ENCODE measurements around the gene CD248. TPM values are rescaled to one million over a fixed set of nuclear protein-coding genes. Genes with fewer than 3 reads are reported as not detected.

CD248 gene
- total RNA-seq, 1 donor, result 99.1 TPM

GRCh38 chr11:66328031-66328301 is 11.1 kb upstream of the CD248 start:
- no peak for DNase-seq (ENCODE audit: low read depth)
- H3K4me3 ChIP-seq (ENCODE audit: low read depth, low read length), result no peak overlapping the region
- TF ChIP-seq CTCF (IDR thresholded peaks at IDR 0.05; ENCODE audit: insufficient read depth, low read length), result no peak

GRCh38 chr11:66327171-66328030 is 10.6 kb upstream of the CD248 start:
- peak; percentile 59 for DNase-seq (ENCODE audit: low read depth)
- TF ChIP-seq CTCF (IDR thresholded peaks at IDR 0.05; ENCODE audit: insufficient read depth, low read length), result peak; percentile 16
- H3K4me3 ChIP-seq (ENCODE audit: low read depth, low read length), result no peak overlapping the region

GRCh38 chr11:66326261-66327111 is 9.6 kb upstream of the CD248 start:
- no peak overlapping the region for H3K4me3 ChIP-seq (ENCODE audit: low read depth, low read length)
- no peak for TF ChIP-seq CTCF (IDR thresholded peaks at IDR 0.05; ENCODE audit: insufficient read depth, low read length)
- DNase-seq (ENCODE audit: low read depth), result peak; percentile 61

GRCh38 chr11:66325263-66325671 is 8.4 kb upstream of the CD248 start:
- DNase-seq (ENCODE audit: low read depth), result no peak
- H3K4me3 ChIP-seq (ENCODE audit: low read depth, low read length), result no peak overlapping the region
- no peak for TF ChIP-seq CTCF (IDR thresholded peaks at IDR 0.05; ENCODE audit: insufficient read depth, low read length)

GRCh38 chr11:66324664-66325063 is 7.8 kb upstream of the CD248 start:
- peak; percentile 58 for DNase-seq (ENCODE audit: low read depth)
- H3K4me3 ChIP-seq (ENCODE audit: low read depth, low read length), result no peak overlapping the region
- no peak for TF ChIP-seq CTCF (IDR thresholded peaks at IDR 0.05; ENCODE audit: insufficient read depth, low read length)

- TF ChIP-seq CTCF (IDR thresholded peaks at IDR 0.05; ENCODE audit: insufficient read depth, low read length), result no peak
- no peak for DNase-seq (ENCODE audit: low read depth)
- H3K4me3 ChIP-seq (ENCODE audit: low read depth, low read length), result no peak overlapping the region
Measured at GRCh38 chr11:66323684-66324083, 6.8 kb upstream of the CD248 start.
